OCI-LY7 (cell line): ENCODE measurements around the gene LRPPRC.

Source experiments
- CTCF ChIP-seq: fragments of 200-600 bp; sonication (generic); conservative IDR thresholded peaks from 2 replicates; pipeline ENCODE4 v1.5.1; 2014; ENCODE audit warnings: mild to moderate bottlenecking, antibody characterized with exemption, low read length, moderate library complexity, mixed read lengths
- EZH2phosphoT487 ChIP-seq: fragments of 200-600 bp; sonication (generic); IDR thresholded peaks from 2 replicates; pipeline ENCODE4 v1.6.1; 2018; ENCODE audit warnings: low read depth, borderline replicate concordance, mild to moderate bottlenecking, mixed run types, antibody characterized with exemption, low read length, moderate library complexity, mixed read lengths

GRCh38 chr2:43943323-43943722 is 52.5 kb downstream of the LRPPRC start:
- TF ChIP-seq CTCF, result no peak
- TF ChIP-seq EZH2phosphoT487, result no peak
